ENCODE results near the gene PRR33. TPM values are rescaled to one million over a fixed set of nuclear protein-coding genes. Genes with fewer than 3 reads are reported as not detected.

The PRR33 gene
- total and polyA plus RNA-seq, 4 donors: not detected

DNA sequence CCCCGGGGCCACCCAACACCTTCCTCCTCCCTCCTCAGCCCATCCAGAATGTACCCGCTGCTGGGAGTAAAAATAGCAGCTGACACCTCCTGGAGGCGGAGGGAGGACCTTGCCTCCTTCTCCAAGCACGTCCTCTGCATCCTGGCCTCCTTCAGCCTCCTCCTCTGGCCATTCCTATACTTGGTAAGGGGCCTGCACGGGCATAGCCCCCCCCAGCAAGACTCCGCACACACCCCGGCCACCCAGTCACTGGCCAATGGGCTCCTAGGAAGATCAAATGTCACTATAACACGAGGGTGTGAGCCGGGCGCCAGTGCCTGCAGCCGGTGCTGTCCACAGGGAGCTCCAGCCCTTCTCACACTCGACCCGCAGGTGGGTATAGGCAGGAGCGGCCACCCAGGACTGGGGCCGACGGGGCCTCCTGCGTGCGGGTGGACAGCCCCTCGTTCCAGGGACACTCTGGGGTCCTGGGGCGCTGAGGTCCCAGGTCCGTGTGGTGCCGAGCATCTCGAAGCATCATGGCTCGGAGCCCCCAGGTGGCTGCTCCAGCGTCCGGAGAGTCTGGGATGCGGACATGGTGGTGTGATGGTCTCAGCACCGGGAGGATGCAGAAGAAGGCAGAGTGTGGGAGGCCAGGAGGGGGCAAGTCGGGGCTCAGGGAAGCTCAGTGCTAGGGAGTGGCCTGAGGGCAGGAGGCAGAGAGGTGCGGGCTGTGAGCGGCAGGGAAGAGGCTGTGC is 27.9 kb upstream of the PRR33 start, which contains the start of gene TNNT3:
TSS of gene TNNT3 (plus strand) at position 313 of the 737 bp plus-strand sequence. CDS start 3,172 bp downstream, outside the sequence.
- Histone ChIP-seq H3K36me3 (ENCODE audit: control insufficient read depth in 4 of 4, insufficient read depth in 3 of 4, low read depth in 1 of 4, low read length in 3 of 4) (no peaks in the 10 kb centered on the region), H3K27me3 (ENCODE audit: control insufficient read depth in 4 of 4, insufficient read depth in 4 of 4, low read length in 3 of 4) (no peaks in the 10 kb centered on the region), H3K9ac (ENCODE audit: low read depth in 1 of 2, low read length in 2 of 2) (no peak within 1 kb of the TSS), H3K9me3 (ENCODE audit: control insufficient read depth in 4 of 4, low read length in 3 of 4) (no peaks in the 10 kb centered on the region), H3K27ac (ENCODE audit: low read depth in 1 of 2, low read length in 2 of 2) (no peak within 1 kb of the TSS), H3K4me1 (ENCODE audit: control insufficient read depth in 4 of 4, insufficient read depth in 4 of 4, low read length in 3 of 4) (no peaks in the 10 kb centered on the region), H3K4me3 (ENCODE audit: low read depth in 1 of 3, low read length in 3 of 3) (no peak within 1 kb of the TSS)
- 79% methylated on average over 31 of the region's 31 CpGs for WGBS
- TF ChIP-seq SP1 (IDR thresholded peaks at IDR 0.05) (no peak), NR2F2 (IDR thresholded peaks at IDR 0.05) (no peak), RAD21 (IDR thresholded peaks at IDR 0.05) (no peak), JUND (IDR thresholded peaks at IDR 0.05) (no peak), GABPA (IDR thresholded peaks at IDR 0.05 in 1 of 2, conservative IDR thresholded peaks at IDR 0.05 in 1 of 2) (no peak), RXRA (IDR thresholded peaks at IDR 0.05) (no peak), HNF4A (conservative IDR thresholded peaks at IDR 0.05) (no peak), HNF4G (IDR thresholded peaks at IDR 0.05) (no peak), FOXA1 (IDR thresholded peaks at IDR 0.05) (no peak), FOXA2 (IDR thresholded peaks at IDR 0.05) (no peak)
- TF ChIP-seq, protein P1, sequence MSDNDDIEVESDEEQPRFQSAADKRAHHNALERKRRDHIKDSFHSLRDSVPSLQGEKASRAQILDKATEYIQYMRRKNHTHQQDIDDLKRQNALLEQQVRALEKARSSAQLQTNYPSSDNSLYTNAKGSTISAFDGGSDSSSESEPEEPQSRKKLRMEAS (IDR thresholded peaks at IDR 0.05): no peak
- DNase-seq (ENCODE audit: low spot score): no peak

DNA sequence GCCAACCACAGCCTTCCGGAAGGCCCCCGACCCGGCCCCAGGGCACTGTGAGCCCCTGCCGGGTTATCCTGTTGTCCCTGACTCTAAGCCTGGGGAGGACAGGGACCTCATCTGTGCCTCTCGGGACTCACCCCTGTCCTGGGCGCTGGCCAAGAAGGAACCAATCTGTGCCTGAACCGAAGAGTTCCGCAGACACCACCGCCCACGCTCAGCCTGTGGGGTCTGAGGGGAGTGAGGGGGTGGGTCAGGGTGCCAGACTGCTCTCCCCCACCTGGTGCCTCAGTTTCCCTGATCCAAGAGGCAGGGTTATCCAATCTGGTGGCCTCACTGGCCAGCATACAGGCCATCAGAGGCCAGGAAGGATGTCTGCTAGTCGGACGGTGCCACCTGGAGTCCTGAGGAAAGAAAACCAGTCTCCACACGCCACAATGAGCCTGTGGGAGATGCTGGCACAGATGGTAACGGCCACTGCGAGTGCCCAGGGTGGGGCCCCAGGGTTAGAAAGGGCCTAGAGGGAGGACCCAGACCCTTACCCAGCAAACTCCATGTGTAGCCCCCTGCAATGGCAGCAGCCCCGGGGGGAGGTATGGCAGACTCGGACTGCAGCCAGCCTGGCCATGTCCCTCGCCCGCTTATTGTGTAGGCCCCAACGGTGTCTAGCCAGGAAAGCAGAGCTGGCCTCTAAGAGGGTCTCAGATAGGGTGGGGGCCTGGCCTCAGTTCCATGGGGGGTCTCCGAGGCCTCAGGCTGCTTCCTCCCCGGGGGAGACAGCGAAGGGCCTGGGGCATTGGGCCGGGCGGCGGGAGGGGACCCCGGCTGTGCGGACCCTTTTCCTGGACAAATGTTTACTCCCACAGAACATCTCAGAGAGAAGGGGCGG is 27.0 kb upstream of the PRR33 start:
- DNase-seq (ENCODE audit: low spot score): no peak
- H3K4me3 ChIP-seq (ENCODE audit: low read depth in 1 of 3, low read length in 3 of 3): no peak overlapping the region
- H3K9ac ChIP-seq (ENCODE audit: low read depth in 1 of 2, low read length in 2 of 2): no peak overlapping the region

More for the DNA sequence above, 27.0 kb upstream of the PRR33 start:
- no peaks in the 10 kb centered on the region for H3K36me3 ChIP-seq (ENCODE audit: control insufficient read depth in 4 of 4, insufficient read depth in 3 of 4, low read depth in 1 of 4, low read length in 3 of 4)
- H3K4me1 ChIP-seq (ENCODE audit: control insufficient read depth in 4 of 4, insufficient read depth in 4 of 4, low read length in 3 of 4): no peaks in the 10 kb centered on the region
- WGBS: 86% methylated on average over 29 of the region's 29 CpGs
- no peaks in the 10 kb centered on the region for H3K27me3 ChIP-seq (ENCODE audit: control insufficient read depth in 4 of 4, insufficient read depth in 4 of 4, low read length in 3 of 4)
- H3K27ac ChIP-seq (ENCODE audit: low read depth in 1 of 2, low read length in 2 of 2): no peak overlapping the region
- TF ChIP-seq TAF1 (conservative IDR thresholded peaks at IDR 0.05): no peak
- TF ChIP-seq, protein P2, sequence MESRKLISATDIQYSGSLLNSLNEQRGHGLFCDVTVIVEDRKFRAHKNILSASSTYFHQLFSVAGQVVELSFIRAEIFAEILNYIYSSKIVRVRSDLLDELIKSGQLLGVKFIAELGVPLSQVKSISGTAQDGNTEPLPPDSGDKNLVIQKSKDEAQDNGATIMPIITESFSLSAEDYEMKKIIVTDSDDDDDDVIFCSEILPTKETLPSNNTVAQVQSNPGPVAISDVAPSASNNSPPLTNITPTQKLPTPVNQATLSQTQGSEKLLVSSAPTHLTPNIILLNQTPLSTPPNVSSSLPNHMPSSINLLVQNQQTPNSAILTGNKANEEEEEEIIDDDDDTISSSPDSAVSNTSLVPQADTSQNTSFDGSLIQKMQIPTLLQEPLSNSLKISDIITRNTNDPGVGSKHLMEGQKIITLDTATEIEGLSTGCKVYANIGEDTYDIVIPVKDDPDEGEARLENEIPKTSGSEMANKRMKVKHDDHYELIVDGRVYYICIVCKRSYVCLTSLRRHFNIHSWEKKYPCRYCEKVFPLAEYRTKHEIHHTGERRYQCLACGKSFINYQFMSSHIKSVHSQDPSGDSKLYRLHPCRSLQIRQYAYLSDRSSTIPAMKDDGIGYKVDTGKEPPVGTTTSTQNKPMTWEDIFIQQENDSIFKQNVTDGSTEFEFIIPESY (IDR thresholded peaks at IDR 0.05): no peak
- TF ChIP-seq, protein P3, sequence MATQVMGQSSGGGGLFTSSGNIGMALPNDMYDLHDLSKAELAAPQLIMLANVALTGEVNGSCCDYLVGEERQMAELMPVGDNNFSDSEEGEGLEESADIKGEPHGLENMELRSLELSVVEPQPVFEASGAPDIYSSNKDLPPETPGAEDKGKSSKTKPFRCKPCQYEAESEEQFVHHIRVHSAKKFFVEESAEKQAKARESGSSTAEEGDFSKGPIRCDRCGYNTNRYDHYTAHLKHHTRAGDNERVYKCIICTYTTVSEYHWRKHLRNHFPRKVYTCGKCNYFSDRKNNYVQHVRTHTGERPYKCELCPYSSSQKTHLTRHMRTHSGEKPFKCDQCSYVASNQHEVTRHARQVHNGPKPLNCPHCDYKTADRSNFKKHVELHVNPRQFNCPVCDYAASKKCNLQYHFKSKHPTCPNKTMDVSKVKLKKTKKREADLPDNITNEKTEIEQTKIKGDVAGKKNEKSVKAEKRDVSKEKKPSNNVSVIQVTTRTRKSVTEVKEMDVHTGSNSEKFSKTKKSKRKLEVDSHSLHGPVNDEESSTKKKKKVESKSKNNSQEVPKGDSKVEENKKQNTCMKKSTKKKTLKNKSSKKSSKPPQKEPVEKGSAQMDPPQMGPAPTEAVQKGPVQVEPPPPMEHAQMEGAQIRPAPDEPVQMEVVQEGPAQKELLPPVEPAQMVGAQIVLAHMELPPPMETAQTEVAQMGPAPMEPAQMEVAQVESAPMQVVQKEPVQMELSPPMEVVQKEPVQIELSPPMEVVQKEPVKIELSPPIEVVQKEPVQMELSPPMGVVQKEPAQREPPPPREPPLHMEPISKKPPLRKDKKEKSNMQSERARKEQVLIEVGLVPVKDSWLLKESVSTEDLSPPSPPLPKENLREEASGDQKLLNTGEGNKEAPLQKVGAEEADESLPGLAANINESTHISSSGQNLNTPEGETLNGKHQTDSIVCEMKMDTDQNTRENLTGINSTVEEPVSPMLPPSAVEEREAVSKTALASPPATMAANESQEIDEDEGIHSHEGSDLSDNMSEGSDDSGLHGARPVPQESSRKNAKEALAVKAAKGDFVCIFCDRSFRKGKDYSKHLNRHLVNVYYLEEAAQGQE (IDR thresholded peaks at IDR 0.05): no peak
- TF ChIP-seq NR2F2 (IDR thresholded peaks at IDR 0.05): no peak
- no peak for TF ChIP-seq EGR1 (IDR thresholded peaks at IDR 0.05; ENCODE audit: low read depth in 2 of 2)
- TF ChIP-seq YY1 (IDR thresholded peaks at IDR 0.05): no peak
- TF ChIP-seq RXRA (IDR thresholded peaks at IDR 0.05): no peak
- TF ChIP-seq, protein P4, sequence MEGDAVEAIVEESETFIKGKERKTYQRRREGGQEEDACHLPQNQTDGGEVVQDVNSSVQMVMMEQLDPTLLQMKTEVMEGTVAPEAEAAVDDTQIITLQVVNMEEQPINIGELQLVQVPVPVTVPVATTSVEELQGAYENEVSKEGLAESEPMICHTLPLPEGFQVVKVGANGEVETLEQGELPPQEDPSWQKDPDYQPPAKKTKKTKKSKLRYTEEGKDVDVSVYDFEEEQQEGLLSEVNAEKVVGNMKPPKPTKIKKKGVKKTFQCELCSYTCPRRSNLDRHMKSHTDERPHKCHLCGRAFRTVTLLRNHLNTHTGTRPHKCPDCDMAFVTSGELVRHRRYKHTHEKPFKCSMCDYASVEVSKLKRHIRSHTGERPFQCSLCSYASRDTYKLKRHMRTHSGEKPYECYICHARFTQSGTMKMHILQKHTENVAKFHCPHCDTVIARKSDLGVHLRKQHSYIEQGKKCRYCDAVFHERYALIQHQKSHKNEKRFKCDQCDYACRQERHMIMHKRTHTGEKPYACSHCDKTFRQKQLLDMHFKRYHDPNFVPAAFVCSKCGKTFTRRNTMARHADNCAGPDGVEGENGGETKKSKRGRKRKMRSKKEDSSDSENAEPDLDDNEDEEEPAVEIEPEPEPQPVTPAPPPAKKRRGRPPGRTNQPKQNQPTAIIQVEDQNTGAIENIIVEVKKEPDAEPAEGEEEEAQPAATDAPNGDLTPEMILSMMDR (IDR thresholded peaks at IDR 0.05; ENCODE audit: low read depth, low read length, missing input control): no peak
- TF ChIP-seq SP1 (IDR thresholded peaks at IDR 0.05): no peak
- TF ChIP-seq, protein P5, sequence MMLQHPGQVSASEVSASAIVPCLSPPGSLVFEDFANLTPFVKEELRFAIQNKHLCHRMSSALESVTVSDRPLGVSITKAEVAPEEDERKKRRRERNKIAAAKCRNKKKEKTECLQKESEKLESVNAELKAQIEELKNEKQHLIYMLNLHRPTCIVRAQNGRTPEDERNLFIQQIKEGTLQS (IDR thresholded peaks at IDR 0.05): no peak
- TF ChIP-seq FOXA2 (IDR thresholded peaks at IDR 0.05): no peak
- TF ChIP-seq, protein P1 (IDR thresholded peaks at IDR 0.05): no peak
- TF ChIP-seq RAD21 (IDR thresholded peaks at IDR 0.05): no peak
- H3K9me3 ChIP-seq (ENCODE audit: control insufficient read depth in 4 of 4, low read length in 3 of 4): no peaks in the 10 kb centered on the region
